B cell (primary cell): ENCODE measurements around the gene FGFR2. TPM values are rescaled to one million over a fixed set of nuclear protein-coding genes. Genes with fewer than 3 reads are reported as not detected.

ENCODE experiments used
- ATAC-seq: fragments of 200-7000 bp; cut with Tn5 transposase; one replicate; pipeline ENCODE4 v1.10.0; 2021; ENCODE audit warnings: low read depth, mild to moderate bottlenecking, moderate number of reproducible peaks, moderate library complexity
- CTCF ChIA-PET: fragments of 350-600 bp; sonication (Branson Sonifier 250); formaldehyde crosslinking; loops from one replicate; lab custom pipeline; 2021; ENCODE audit warnings: antibody characterized with exemption, inconsistent platforms; lab: Charles Lee
- POLR2A ChIA-PET: fragments of 350-600 bp; sonication (Branson Sonifier 250); formaldehyde crosslinking; loops from one replicate; lab custom pipeline; 2021; ENCODE audit warnings: antibody characterized with exemption; lab: Charles Lee
- DNase-seq: peaks from one replicate; pipeline ENCODE4 v3.0.0; 2013
- H2AFZ ChIP-seq: 2 replicates; pipeline ENCODE4 v1.6.1; 2012; ENCODE audit warnings: mild to moderate bottlenecking, low read depth, low read length; ENCODE audit not compliant: insufficient read depth, poor library complexity, severe bottlenecking
- H3K27ac ChIP-seq, 2 donors: 1 replicate in 1 of 2; 2 replicates in 1 of 2; pipeline ENCODE4 v1.5.1; 2012 to 2013; ENCODE audit warnings: low read length in 2 of 2, mild to moderate bottlenecking in 2 of 2, moderate library complexity in 1 of 2
- H3K27me3 ChIP-seq, 4 experiments: fragments of 200-600 bp in 1 of 4; sonication (generic) in 1 of 4; replicated peaks in 1 of 4; 1 replicate in 2 of 4; 2 replicates in 2 of 4; pipeline versions ENCODE4 v1.6.1 to v1.7.0; 2013 to 2016; ENCODE audit warnings: low read length in 3 of 4, mild to moderate bottlenecking in 2 of 4, mixed read lengths in 1 of 4, moderate library complexity in 1 of 4; ENCODE audit not compliant: insufficient read depth in 4 of 4, control insufficient read depth in 3 of 4; ENCODE audit errors: control extremely low read depth in 1 of 4
- H3K36me3 ChIP-seq, 2 experiments: replicated peaks in 1 of 2; 1 replicate in 1 of 2; 2 replicates in 1 of 2; pipeline versions ENCODE4 v1.6.1 to v1.7.1; 2013; ENCODE audit warnings: low read length in 1 of 2; ENCODE audit not compliant: insufficient read depth in 2 of 2, control insufficient read depth in 1 of 2; ENCODE audit errors: control extremely low read depth in 1 of 2, extremely low read depth in 1 of 2
- H3K4me1 ChIP-seq, 2 donors: fragments of 200-600 bp in 1 of 2; sonication (generic) in 1 of 2; 1 replicate in 1 of 2; 2 replicates in 1 of 2; pipeline versions ENCODE4 v1.5.1 to v1.6.1; 2013 to 2017; ENCODE audit warnings: low read length in 2 of 2; ENCODE audit not compliant: control insufficient read depth in 2 of 2, insufficient read depth in 2 of 2
- H3K4me2 ChIP-seq: replicated peaks from 2 replicates; pipeline ENCODE3; 2012; ENCODE audit warnings: mild to moderate bottlenecking, low read depth, low read length; ENCODE audit not compliant: poor library complexity, severe bottlenecking
- H3K4me3 ChIP-seq, 5 experiments: fragments of 200-600 bp in 1 of 5; sonication (generic) in 1 of 5; 1 replicate in 3 of 5; 2 replicates in 2 of 5; pipeline versions ENCODE4 v1.5.1 to v1.7.0; 2011 to 2016; ENCODE audit warnings: low read length in 4 of 5, mild to moderate bottlenecking in 4 of 5, low read depth in 2 of 5, control low read depth in 1 of 5, moderate library complexity in 1 of 5; ENCODE audit not compliant: insufficient read depth in 1 of 5; ENCODE audit errors: control extremely low read depth in 1 of 5, extremely low read depth in 1 of 5
- H3K79me2 ChIP-seq: fragments of 200-600 bp; sonication (generic); one replicate; pipeline ENCODE4 v1.6.0; 2016; ENCODE audit warnings: low read length; ENCODE audit not compliant: control insufficient read depth, insufficient read depth
- H3K9ac ChIP-seq: fragments of 200-600 bp; sonication (generic); 2 replicates; pipeline ENCODE4 v1.6.1; 2017; ENCODE audit warnings: mild to moderate bottlenecking, low read length, moderate library complexity
- H3K9me3 ChIP-seq, 3 donors: one replicate each; pipeline versions ENCODE4 v1.6.1 to v1.7.1; 2013; ENCODE audit warnings: low read length in 2 of 3; ENCODE audit not compliant: control insufficient read depth in 2 of 3, insufficient read depth in 1 of 3; ENCODE audit errors: control extremely low read depth in 1 of 3
- H4K20me1 ChIP-seq: 2 replicates; pipeline ENCODE4 v1.6.0; 2012; ENCODE audit warnings: mild to moderate bottlenecking, low read length; ENCODE audit not compliant: insufficient read depth, control insufficient read depth, poor library complexity, severe bottlenecking
- H3K27ac Mint-ChIP-seq: one replicate; pipeline ENCODE4 v1.8.0; 2021; ENCODE audit warnings: mixed read lengths
- H3K27me3 Mint-ChIP-seq: one replicate; pipeline ENCODE4 v1.8.0; 2021; ENCODE audit warnings: mixed read lengths
- H3K4me1 Mint-ChIP-seq: one replicate; pipeline ENCODE4 v1.8.0; 2021; ENCODE audit warnings: mixed read lengths
- H3K4me3 Mint-ChIP-seq: one replicate; pipeline ENCODE4 v1.8.0; 2021; ENCODE audit warnings: mixed read lengths
- H3K9me3 Mint-ChIP-seq: one replicate; pipeline ENCODE4 v1.8.0; 2022; ENCODE audit warnings: mixed read lengths; ENCODE audit not compliant: insufficient read depth
- EZH2 ChIP-seq: IDR thresholded peaks from 2 replicates; pipeline ENCODE4 v1.6.1; 2012; ENCODE audit warnings: borderline replicate concordance, low read depth, mild to moderate bottlenecking, moderate library complexity, low read length; ENCODE audit not compliant: insufficient read depth, poor library complexity, severe bottlenecking
- WGBS: methylation state at CpG from one replicate; pipeline ENCODE4 v1.1.5; 2013; ENCODE audit warnings: missing lambda C conversion rate; ENCODE audit not compliant: insufficient coverage; 5-methylcytosine and 5-hydroxymethylcytosine counted together
- intact Hi-C: fragments of 100-400 bp; cut with micrococcal nuclease; formaldehyde crosslinking; loops from one replicate; pipeline ENCODE4 v1.10.0; 2022
- polyA plus RNA-seq: library from polyadenylated mRNA; depleted of rRNA; stranded (reverse); fragments of >200 nt; gene quantifications from 2 replicates; pipeline ENCODE4 v1.2.3, GENCODE V29; 2012
- total RNA-seq, 2 donors: library from RNA; stranded (reverse); fragments of 120-200 nt in 1 of 2; gene quantifications; 1 replicate in 1 of 2; 2 replicates in 1 of 2; pipeline versions ENCODE4 v1.2.3 to v1.2.4, GENCODE V29; 2013 to 2022
- TF ChIP-seq, protein P1 (sequence below): fragments of 200-600 bp; IDR thresholded peaks from one replicate; pipeline ENCODE4 v1.8.0; 2022; ENCODE audit warnings: antibody characterized with exemption, mild to moderate bottlenecking

The FGFR2 gene
- total and polyA plus RNA-seq, 2 donors (not counting 1 experiment from before 2014, with no cell fraction given) = not detected

DNA sequence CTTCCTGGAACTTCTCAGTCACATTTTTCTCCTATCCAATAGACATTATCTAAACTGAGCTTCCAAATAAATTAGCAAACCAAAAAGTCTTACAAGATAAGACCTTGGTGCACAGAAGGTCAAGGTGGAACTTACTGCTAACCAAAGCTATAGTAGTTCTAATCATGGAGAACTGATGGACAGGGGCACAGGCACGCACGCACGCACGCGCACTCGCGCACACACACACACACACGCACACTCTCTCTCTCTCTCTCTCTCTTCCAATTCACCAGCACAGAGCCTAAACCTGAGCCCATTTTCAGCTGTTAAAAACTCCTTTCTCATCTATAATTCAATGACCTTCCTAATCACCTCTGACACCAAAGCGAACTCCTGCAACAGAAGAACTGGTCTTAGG lies 7.5 kb downstream of the FGFR2 start:
- Histone ChIP-seq H3K4me3 (no peak overlapping the region), H3K27me3 (peaks cover 0 to 9% (median under 1%) of the 10 kb centered on the region in 4 experiments), H2AFZ (no peak overlapping the region), H3K27ac (no peak overlapping the region), H3K36me3 (no peaks in the 10 kb centered on the region), H3K9me3 (no peaks in the 10 kb centered on the region), H4K20me1 (no peaks in the 10 kb centered on the region), H3K79me2 (no peaks in the 10 kb centered on the region), H3K4me2 (no peak overlapping the region), H3K9ac (no peak overlapping the region), H3K4me1 (no peaks in the 10 kb centered on the region)
- CTCF ChIA-PET = no interaction called here
- Mint-ChIP-seq H3K9me3 (no peaks in the 10 kb centered on the region), H3K27ac (no peak overlapping the region), H3K4me3 (no peak overlapping the region), H3K27me3 (peaks cover 8% of the 10 kb centered on the region), H3K4me1 (no peaks in the 10 kb centered on the region)
- no peak for ATAC-seq
- DNase-seq = no peak
- POLR2A ChIA-PET = no interaction called here
- TF ChIP-seq, protein P1, sequence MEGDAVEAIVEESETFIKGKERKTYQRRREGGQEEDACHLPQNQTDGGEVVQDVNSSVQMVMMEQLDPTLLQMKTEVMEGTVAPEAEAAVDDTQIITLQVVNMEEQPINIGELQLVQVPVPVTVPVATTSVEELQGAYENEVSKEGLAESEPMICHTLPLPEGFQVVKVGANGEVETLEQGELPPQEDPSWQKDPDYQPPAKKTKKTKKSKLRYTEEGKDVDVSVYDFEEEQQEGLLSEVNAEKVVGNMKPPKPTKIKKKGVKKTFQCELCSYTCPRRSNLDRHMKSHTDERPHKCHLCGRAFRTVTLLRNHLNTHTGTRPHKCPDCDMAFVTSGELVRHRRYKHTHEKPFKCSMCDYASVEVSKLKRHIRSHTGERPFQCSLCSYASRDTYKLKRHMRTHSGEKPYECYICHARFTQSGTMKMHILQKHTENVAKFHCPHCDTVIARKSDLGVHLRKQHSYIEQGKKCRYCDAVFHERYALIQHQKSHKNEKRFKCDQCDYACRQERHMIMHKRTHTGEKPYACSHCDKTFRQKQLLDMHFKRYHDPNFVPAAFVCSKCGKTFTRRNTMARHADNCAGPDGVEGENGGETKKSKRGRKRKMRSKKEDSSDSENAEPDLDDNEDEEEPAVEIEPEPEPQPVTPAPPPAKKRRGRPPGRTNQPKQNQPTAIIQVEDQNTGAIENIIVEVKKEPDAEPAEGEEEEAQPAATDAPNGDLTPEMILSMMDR = no peak
- no peak for TF ChIP-seq EZH2
- intact Hi-C loops = no loop called here
- WGBS = 44% methylated on average over 1 of the region's 9 CpGs

DNA sequence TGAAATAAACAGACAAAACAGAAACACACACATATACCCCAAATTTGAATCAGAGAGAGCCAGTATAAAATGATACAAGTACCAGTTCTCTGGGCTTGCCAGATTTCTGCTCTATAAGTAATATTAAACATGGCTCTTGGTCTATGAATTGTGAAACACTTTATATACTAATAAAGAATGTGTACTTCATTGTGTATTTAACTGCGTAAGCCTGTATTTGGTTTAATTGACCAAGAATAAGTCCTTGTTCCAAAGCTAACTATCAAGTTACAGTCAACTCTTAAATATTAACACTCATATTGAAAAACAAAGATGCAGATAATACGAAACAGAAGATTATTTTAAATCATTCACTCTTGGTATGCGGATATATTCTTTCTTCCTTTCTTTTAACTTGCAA lies 8.7 kb downstream of the FGFR2 start:
- peaks cover 0 to 4% (median 0%) of the 10 kb centered on the region in 4 experiments for H3K27me3 ChIP-seq
- H3K27me3 Mint-ChIP-seq = peaks cover 8% of the 10 kb centered on the region
- DNase-seq = no peak
- H3K79me2 ChIP-seq = no peaks in the 10 kb centered on the region
- no peaks in the 10 kb centered on the region for H3K4me1 ChIP-seq
- H3K4me1 Mint-ChIP-seq = no peaks in the 10 kb centered on the region
- no peak overlapping the region for H3K4me3 Mint-ChIP-seq
- no peak overlapping the region for H3K27ac ChIP-seq
- H3K9ac ChIP-seq = no peak overlapping the region
- ChIA-PET CTCF (no interaction called here), POLR2A (no interaction called here)
- TF ChIP-seq, protein P1 = no peak
- no peak for TF ChIP-seq EZH2
- no peaks in the 10 kb centered on the region for H4K20me1 ChIP-seq
- H3K9me3 Mint-ChIP-seq = no peaks in the 10 kb centered on the region
- intact Hi-C loops = no loop called here
- H3K36me3 ChIP-seq = no peaks in the 10 kb centered on the region
- H3K27ac Mint-ChIP-seq = no peak overlapping the region
- H3K4me3 ChIP-seq = no peak overlapping the region
- no peak overlapping the region for H2AFZ ChIP-seq
- no peaks in the 10 kb centered on the region for H3K9me3 ChIP-seq
- ATAC-seq = no peak
- no peak overlapping the region for H3K4me2 ChIP-seq
- WGBS = no CpG with 5 or more reads among the region's 3 CpGs
